ENCODE data around the gene FBN1.

FBN1 gene

GRCh38 chr15:48469681-48470080 is 175.8 kb downstream of the FBN1 start:
- DNase-seq (ENCODE audit: low read depth in 2 of 2) = no peak

- DNase-seq (ENCODE audit: low read depth in 2 of 2) = no peak
Measured at GRCh38 chr15:48469271-48469670, 176.2 kb downstream of the FBN1 start.

- DNase-seq (ENCODE audit: low read depth in 2 of 2) = no peak
Measured at GRCh38 chr15:48467801-48468200, 177.7 kb downstream of the FBN1 start.

- DNase-seq (ENCODE audit: low read depth in 2 of 2) = no peak
Measured at GRCh38 chr15:48466820-48467219, 178.7 kb downstream of the FBN1 start.

- DNase-seq (ENCODE audit: low read depth in 2 of 2) = no peak
Measured at GRCh38 chr15:48466079-48466478, 179.4 kb downstream of the FBN1 start.

GRCh38 chr15:48465410-48465809 is 180.1 kb downstream of the FBN1 start:
- no peak for DNase-seq (ENCODE audit: low read depth in 2 of 2)

- DNase-seq (ENCODE audit: low read depth in 2 of 2) = no peak
Measured at GRCh38 chr15:48463366-48463880, 182.1 kb downstream of the FBN1 start.

GRCh38 chr15:48462688-48463087 is 182.8 kb downstream of the FBN1 start:
- no peak for DNase-seq (ENCODE audit: low read depth in 2 of 2)

GRCh38 chr15:48459571-48460442 is 185.7 kb downstream of the FBN1 start:
- no peak for DNase-seq (ENCODE audit: low read depth in 2 of 2)

- no peak for DNase-seq (ENCODE audit: low read depth in 2 of 2)
Measured at GRCh38 chr15:48458876-48459275, 186.6 kb downstream of the FBN1 start.

GRCh38 chr15:48456134-48456533 is 189.4 kb downstream of the FBN1 start:
- DNase-seq (ENCODE audit: low read depth in 2 of 2) = no peak

- DNase-seq (ENCODE audit: low read depth in 2 of 2) = no peak
Measured at GRCh38 chr15:48451736-48452135, 193.8 kb downstream of the FBN1 start.

GRCh38 chr15:48451241-48451640 is 194.3 kb downstream of the FBN1 start:
- DNase-seq (ENCODE audit: low read depth in 2 of 2) = no peak

GRCh38 chr15:48449734-48450133 is 195.8 kb downstream of the FBN1 start:
- DNase-seq (ENCODE audit: low read depth in 2 of 2) = no peak

GRCh38 chr15:48447657-48448056 is 197.9 kb downstream of the FBN1 start:
- DNase-seq (ENCODE audit: low read depth in 2 of 2) = no peak

- DNase-seq (ENCODE audit: low read depth in 2 of 2) = no peak
Measured at GRCh38 chr15:48447058-48447457, 198.5 kb downstream of the FBN1 start.

- DNase-seq (ENCODE audit: low read depth in 2 of 2) = no peak
Measured at GRCh38 chr15:48442011-48442410, 203.5 kb downstream of the FBN1 start.

- DNase-seq (ENCODE audit: low read depth in 2 of 2) = no peak
Measured at GRCh38 chr15:48440084-48440483, 205.4 kb downstream of the FBN1 start.

- DNase-seq (ENCODE audit: low read depth in 2 of 2) = no peak
Measured at GRCh38 chr15:48437178-48437577, 208.3 kb downstream of the FBN1 start.

- DNase-seq (ENCODE audit: low read depth in 2 of 2) = no peak
Measured at GRCh38 chr15:48435321-48435720, 210.2 kb downstream of the FBN1 start.

GRCh38 chr15:48433226-48433886 is 212.2 kb downstream of the FBN1 start:
- no peak for DNase-seq (ENCODE audit: low read depth in 2 of 2)

- no peak for DNase-seq (ENCODE audit: low read depth in 2 of 2)
Measured at GRCh38 chr15:48432688-48433087, 212.8 kb downstream of the FBN1 start.

- no peak for DNase-seq (ENCODE audit: low read depth in 2 of 2)
Measured at GRCh38 chr15:48427960-48428547, 217.5 kb downstream of the FBN1 start.

All from activated CD4-positive, alpha-beta T cell treated with anti-CD3 and anti-CD28 coated beads for 24 hours (primary cell).